SK-N-SH treated with all-trans-retinoic acid at 6 μM for 48 hours (cell line): ENCODE results near the gene GBP4.

Source experiments
- ATAC-seq: fragments of 200-7000 bp; cut with Tn5 transposase; 3 replicates; pipeline ENCODE4 v1.9.1; 2020; ENCODE audit warnings: mild to moderate bottlenecking, moderate library complexity
- ARNTL ChIP-seq: fragments of 450-650 bp; formaldehyde crosslinking; IDR thresholded peaks from 2 replicates; pipeline ENCODE4 v1.5.0; 2020; ENCODE audit warnings: low read depth, mild to moderate bottlenecking, moderate library complexity, borderline replicate concordance
- BACH2 ChIP-seq: fragments of 250-450 bp; sonication (Bioruptor Pico); IDR thresholded peaks from 2 replicates; pipeline ENCODE4 v1.9.0; 2021; ENCODE audit warnings: mild to moderate bottlenecking, borderline replicate concordance
- CREB5 ChIP-seq: fragments of 250-450 bp; sonication (Bioruptor Pico); IDR thresholded peaks from 2 replicates; pipeline ENCODE4 v1.5.1; 2020; ENCODE audit warnings: low read depth, mild to moderate bottlenecking, moderate library complexity
- CSDC2 ChIP-seq: fragments of 250-450 bp; sonication (Bioruptor Pico); IDR thresholded peaks from 2 replicates; pipeline ENCODE4 v1.5.0; 2020; ENCODE audit warnings: mild to moderate bottlenecking, moderate library complexity
- CSRNP3 ChIP-seq: fragments of 250-450 bp; sonication (Bioruptor Pico); IDR thresholded peaks from 2 replicates; pipeline ENCODE4 v1.5.1; 2021; ENCODE audit warnings: mild to moderate bottlenecking, moderate library complexity
- ESRRG ChIP-seq: fragments of 250-450 bp; sonication (Bioruptor Pico); IDR thresholded peaks from 2 replicates; pipeline ENCODE4 v1.6.1; 2021; ENCODE audit warnings: mild to moderate bottlenecking
- GLIS3 ChIP-seq: fragments of 250-450 bp; sonication (Bioruptor Pico); IDR thresholded peaks from 2 replicates; pipeline ENCODE4 v1.5.0; 2020; ENCODE audit warnings: mild to moderate bottlenecking, moderate library complexity
- ISL1 ChIP-seq: fragments of 250-450 bp; sonication (Bioruptor Pico); IDR thresholded peaks from 2 replicates; pipeline ENCODE4 v2.1.2; 2022; ENCODE audit warnings: mild to moderate bottlenecking, moderate library complexity
- OSR1 ChIP-seq: fragments of 250-450 bp; sonication (Bioruptor Pico); IDR thresholded peaks from 2 replicates; pipeline ENCODE4 v1.8.0; 2022; ENCODE audit warnings: moderate library complexity, mild to moderate bottlenecking, inconsistent platforms
- PATZ1 ChIP-seq: fragments of 250-450 bp; sonication (Bioruptor Pico); IDR thresholded peaks from 2 replicates; pipeline ENCODE4 v1.8.0; 2020; ENCODE audit warnings: mild to moderate bottlenecking, moderate library complexity, borderline replicate concordance
- POU6F1 ChIP-seq: fragments of 250-450 bp; sonication (Bioruptor Pico); IDR thresholded peaks from 2 replicates; pipeline ENCODE4 v1.8.0; 2021; ENCODE audit warnings: low read depth, mild to moderate bottlenecking, moderate library complexity, borderline replicate concordance
- PPARA ChIP-seq: fragments of 250-450 bp; sonication (Bioruptor Pico); IDR thresholded peaks from 2 replicates; pipeline ENCODE4 v1.5.0; 2020; ENCODE audit warnings: mild to moderate bottlenecking, borderline replicate concordance
- RARB ChIP-seq: fragments of 250-450 bp; sonication (Bioruptor Pico); IDR thresholded peaks from 2 replicates; pipeline ENCODE4 v1.8.0; 2021; ENCODE audit warnings: mild to moderate bottlenecking, moderate library complexity
- SNAI2 ChIP-seq: fragments of 250-450 bp; sonication (Bioruptor Pico); IDR thresholded peaks from 2 replicates; pipeline ENCODE4 v1.5.0; 2020; ENCODE audit warnings: mild to moderate bottlenecking, moderate library complexity
- TCF4 ChIP-seq: fragments of 250-450 bp; sonication (Bioruptor Pico); IDR thresholded peaks from 2 replicates; pipeline ENCODE4 v1.8.0; 2021; ENCODE audit warnings: mild to moderate bottlenecking, moderate library complexity, borderline replicate concordance
- TOX ChIP-seq: fragments of 250-450 bp; sonication (Bioruptor Pico); IDR thresholded peaks from 2 replicates; pipeline ENCODE4 v1.8.0; 2021; ENCODE audit warnings: mild to moderate bottlenecking, moderate library complexity, borderline replicate concordance
- TSHZ2 ChIP-seq: fragments of 250-450 bp; sonication (Bioruptor Pico); IDR thresholded peaks from 2 replicates; pipeline ENCODE4 v1.5.0; 2020; ENCODE audit warnings: mild to moderate bottlenecking, moderate library complexity
- ZC3H10 ChIP-seq: fragments of 250-450 bp; sonication (Bioruptor Pico); IDR thresholded peaks from 2 replicates; pipeline ENCODE4 v1.5.1; 2021; ENCODE audit warnings: mild to moderate bottlenecking, moderate library complexity
- ZFP3 ChIP-seq: fragments of 250-450 bp; sonication (Bioruptor Pico); IDR thresholded peaks from 2 replicates; pipeline ENCODE4 v1.5.0; 2020; ENCODE audit warnings: mild to moderate bottlenecking, moderate library complexity
- ZNF565 ChIP-seq: fragments of 450-650 bp; formaldehyde crosslinking; conservative IDR thresholded peaks from 2 replicates; pipeline ENCODE4 v1.5.0; 2020; ENCODE audit warnings: low read depth, mild to moderate bottlenecking, moderate library complexity
- ZNF70 ChIP-seq: fragments of 450-650 bp; formaldehyde crosslinking; IDR thresholded peaks from 2 replicates; pipeline ENCODE4 v1.5.0; 2020; ENCODE audit warnings: mild to moderate bottlenecking, moderate library complexity
- ZNF8 ChIP-seq: fragments of 450-650 bp; formaldehyde crosslinking; IDR thresholded peaks from 2 replicates; pipeline ENCODE4 v1.5.0; 2020; ENCODE audit warnings: mild to moderate bottlenecking, moderate library complexity

GBP4 gene

GRCh38 chr1:89191314-89191713 is 7.4 kb downstream of the GBP4 start:
- TF ChIP-seq GLIS3 (CRISPR knock-in tag) (no peak), TOX (no peak), RARB (CRISPR knock-in tag) (no peak), CSRNP3 (CRISPR knock-in tag) (no peak), OSR1 (CRISPR knock-in tag) (no peak), ESRRG (CRISPR knock-in tag) (no peak), CSDC2 (no peak)

GRCh38 chr1:89190017-89190416 is 8.7 kb downstream of the GBP4 start:
- TF ChIP-seq PATZ1 = no peak
- TF ChIP-seq TSHZ2 (CRISPR knock-in tag) = no peak
- TF ChIP-seq ZNF70 (CRISPR knock-in tag) = no peak
- TF ChIP-seq TOX = no peak
- no peak for TF ChIP-seq CREB5 (CRISPR knock-in tag)
- TF ChIP-seq GLIS3 (CRISPR knock-in tag) = no peak
- no peak for TF ChIP-seq CSRNP3 (CRISPR knock-in tag)
- no peak for TF ChIP-seq ESRRG (CRISPR knock-in tag)
- TF ChIP-seq TCF4 (CRISPR knock-in tag) = no peak
- TF ChIP-seq ZC3H10 = no peak
- no peak for TF ChIP-seq ZFP3 (CRISPR knock-in tag)
- TF ChIP-seq ISL1 (CRISPR knock-in tag) = no peak
- TF ChIP-seq CSDC2 = no peak
- no peak for TF ChIP-seq OSR1 (CRISPR knock-in tag)
- no peak for TF ChIP-seq POU6F1 (CRISPR knock-in tag)
- TF ChIP-seq ZNF565 (CRISPR knock-in tag) = no peak
- no peak for TF ChIP-seq PPARA (CRISPR knock-in tag)
- TF ChIP-seq ZNF8 (CRISPR knock-in tag) = no peak
- no peak for TF ChIP-seq ARNTL
- TF ChIP-seq, all 23 proteins: peak for 0
- ATAC-seq = no peak; the same call in 2 of the 3 replicates

More at GRCh38 chr1:89191314-89191713, 7.4 kb downstream of the GBP4 start:
- ATAC-seq = no peak

- no peak for TF ChIP-seq ZC3H10
- no peak for TF ChIP-seq ZNF565 (CRISPR knock-in tag)
- TF ChIP-seq CSRNP3 (CRISPR knock-in tag) = no peak
- no peak for TF ChIP-seq ZNF70 (CRISPR knock-in tag)
- TF ChIP-seq SNAI2 (CRISPR knock-in tag) = no peak
- TF ChIP-seq OSR1 (CRISPR knock-in tag) = no peak
- TF ChIP-seq BACH2 (CRISPR knock-in tag) = no peak
- TF ChIP-seq ZFP3 (CRISPR knock-in tag) = no peak
- TF ChIP-seq, all 23 proteins: peak for 0
- ATAC-seq = no peak
Observed at GRCh38 chr1:89179343-89179742, 19.4 kb downstream of the GBP4 start.
